CD1c-positive myeloid dendritic cell (primary cell): ENCODE results near the gene DOCK1.
"Not testable (repeated sequence)": the region's sequence is repeated elsewhere in the genome, so short reads cannot be mapped to it uniquely, and the experiment has no call there.

ENCODE experiments used
- DNase-seq: peaks from one replicate; pipeline ENCODE4 v3.0.0-alpha.2; 2016; ENCODE audit errors: extremely low spot score

Gene DOCK1

GRCh38 chr10:126904818-126905701 lies at the start of gene DOCK1:
Gene DOCK1 (plus strand): TSS chr10:126905428. CDS start chr10:126905518, 90 bp downstream.
- peak; percentile 63 for DNase-seq

- no peak for DNase-seq
Measured at GRCh38 chr10:126857178-126857806, 47.9 kb upstream of the DOCK1 start.

- DNase-seq = no peak
Measured at GRCh38 chr10:126867567-126868365, 37.5 kb upstream of the DOCK1 start.

GRCh38 chr10:126868371-126868770 lies 36.9 kb upstream of the DOCK1 start:
- DNase-seq = no peak

GRCh38 chr10:126872135-126872534 lies 33.1 kb upstream of the DOCK1 start:
- no peak for DNase-seq

- DNase-seq = no peak
Measured at GRCh38 chr10:126872768-126873167, 32.5 kb upstream of the DOCK1 start.

- DNase-seq = no peak
Measured at GRCh38 chr10:126876456-126876855, 28.8 kb upstream of the DOCK1 start.

- DNase-seq = no peak
Measured at GRCh38 chr10:126877390-126877789, 27.8 kb upstream of the DOCK1 start.

GRCh38 chr10:126878594-126878993 lies 26.6 kb upstream of the DOCK1 start:
- DNase-seq = no peak

- DNase-seq = no peak
Measured at GRCh38 chr10:126880926-126881325, 24.3 kb upstream of the DOCK1 start.

GRCh38 chr10:126882055-126882454 lies 23.2 kb upstream of the DOCK1 start:
- not testable (repeated sequence) for DNase-seq

- DNase-seq = not testable (repeated sequence)
Measured at GRCh38 chr10:126888436-126888835, 16.8 kb upstream of the DOCK1 start.

- peak; percentile 66 for DNase-seq
Measured at GRCh38 chr10:126889421-126889820, 15.8 kb upstream of the DOCK1 start.

GRCh38 chr10:126890797-126891196 lies 14.4 kb upstream of the DOCK1 start:
- DNase-seq = not testable (repeated sequence)

GRCh38 chr10:126892226-126893175 lies 12.7 kb upstream of the DOCK1 start:
- DNase-seq = no peak

- no peak for DNase-seq
Measured at GRCh38 chr10:126893206-126893605, 12.0 kb upstream of the DOCK1 start.

GRCh38 chr10:126893841-126894240 lies 11.4 kb upstream of the DOCK1 start:
- no peak for DNase-seq

GRCh38 chr10:126895214-126895781 lies 9.9 kb upstream of the DOCK1 start:
- DNase-seq = no peak

GRCh38 chr10:126898460-126898859 lies 6.8 kb upstream of the DOCK1 start:
- no peak for DNase-seq

GRCh38 chr10:126899529-126899928 lies 5.7 kb upstream of the DOCK1 start:
- not testable (repeated sequence) for DNase-seq

GRCh38 chr10:126902157-126902556 lies 3.1 kb upstream of the DOCK1 start:
- DNase-seq = no peak
